GM19238 (cell line): ENCODE results near the gene NOS1AP.
"Not testable (repeated sequence)": the region's sequence is repeated elsewhere in the genome, so short reads cannot be mapped to it uniquely, and the experiment has no call there.

ENCODE experiments used
- DNase-seq: peaks from one replicate; pipeline ENCODE4 v3.0.0; 2011; ENCODE audit warnings: low spot score; ENCODE audit not compliant: insufficient read length

The NOS1AP gene

GRCh38 chr1:162069334-162070093 is at the start of gene NOS1AP:
Gene NOS1AP, plus strand, starts transcription at chr1:162069691. Its CDS starts 487 bp downstream, at chr1:162070178.
- DNase-seq, result peak; percentile 82

GRCh38 chr1:162020150-162020549 is 49.3 kb upstream of the NOS1AP start:
- DNase-seq, result no peak

- DNase-seq, result no peak
These were observed 48.4 kb upstream of the NOS1AP start for GRCh38 chr1:162021124-162021523.

GRCh38 chr1:162022626-162023025 is 46.9 kb upstream of the NOS1AP start:
- no peak for DNase-seq

GRCh38 chr1:162023181-162023546 is 46.3 kb upstream of the NOS1AP start:
- DNase-seq, result no peak

- DNase-seq, result peak; percentile 31
These were observed 45.7 kb upstream of the NOS1AP start, which contains the start of gene OLFML2B for GRCh38 chr1:162023547-162024501. Gene OLFML2B, minus strand, starts transcription at chr1:162023869. Its CDS starts 439 bp downstream, at chr1:162023430.

- DNase-seq, result no peak
These were observed 44.0 kb upstream of the NOS1AP start for GRCh38 chr1:162025541-162025940.

GRCh38 chr1:162026881-162027280 is 42.6 kb upstream of the NOS1AP start:
- DNase-seq, result no peak

GRCh38 chr1:162028726-162029125 is 40.8 kb upstream of the NOS1AP start:
- DNase-seq, result no peak

- DNase-seq, result no peak
These were observed 40.3 kb upstream of the NOS1AP start for GRCh38 chr1:162029157-162029556.

- DNase-seq, result no peak
These were observed 38.7 kb upstream of the NOS1AP start for GRCh38 chr1:162030759-162031280.

- DNase-seq, result no peak
These were observed 36.1 kb upstream of the NOS1AP start for GRCh38 chr1:162033428-162033827.

- DNase-seq, result no peak
These were observed 34.2 kb upstream of the NOS1AP start for GRCh38 chr1:162035241-162035640.

GRCh38 chr1:162036163-162036562 is 33.3 kb upstream of the NOS1AP start:
- no peak for DNase-seq

GRCh38 chr1:162038624-162039023 is 30.9 kb upstream of the NOS1AP start:
- no peak for DNase-seq

GRCh38 chr1:162040001-162040400 is 29.5 kb upstream of the NOS1AP start:
- no peak for DNase-seq

- DNase-seq, result no peak
These were observed 28.8 kb upstream of the NOS1AP start for GRCh38 chr1:162040657-162041056.

GRCh38 chr1:162042361-162042760 is 27.1 kb upstream of the NOS1AP start:
- no peak for DNase-seq

GRCh38 chr1:162046921-162047320 is 22.6 kb upstream of the NOS1AP start:
- no peak for DNase-seq

GRCh38 chr1:162053949-162054348 is 15.5 kb upstream of the NOS1AP start:
- DNase-seq, result not testable (repeated sequence)

- no peak for DNase-seq
These were observed 14.4 kb upstream of the NOS1AP start for GRCh38 chr1:162055062-162055461.

- DNase-seq, result peak; percentile 22
These were observed 13.4 kb upstream of the NOS1AP start for GRCh38 chr1:162056043-162056442.
